Measurements from ENCODE around the gene TBL1X.

- no peak for TF ChIP-seq POLR2A (IDR thresholded peaks at IDR 0.05)
- no peak for TF ChIP-seq CTCF (IDR thresholded peaks at IDR 0.05)
- no peak for TF ChIP-seq POLR2AphosphoS5 (IDR thresholded peaks at IDR 0.05)
- no peak for TF ChIP-seq EP300 (IDR thresholded peaks at IDR 0.05)
Measured at GRCh38 chrX:9619133-9619532, 154.3 kb downstream of the TBL1X start.

Measured in stomach (tissue), 4 donors.